HCT116 (cell line): ENCODE measurements around the gene PLEKHA5. TPM values are rescaled to one million over a fixed set of nuclear protein-coding genes. Genes with fewer than 3 reads are reported as not detected.

Experiments used
- ATAC-seq: fragments of 200-7000 bp; cut with Tn5 transposase; 2 replicates; pipeline ENCODE4 v1.9.1; 2020; ENCODE audit warnings: mild to moderate bottlenecking, moderate library complexity
- BruUV-seq: library from RNA; stranded (reverse); fragments of 400-500 nt; replicated peaks from 2 replicates; lab custom pipeline; 2021; lab: Mats Ljungman, UMichigan
- CTCF ChIA-PET: fragments of 300-600 bp; sonication (Branson Sonifier 250); formaldehyde crosslinking; loops from one replicate; lab custom pipeline; 2021; ENCODE audit warnings: antibody characterized with exemption; lab: Charles Lee
- POLR2A ChIA-PET: fragments of 300-600, 350-600 bp; sonication (Branson Sonifier 250); formaldehyde crosslinking; loops from one replicate; lab custom pipeline; 2021; ENCODE audit warnings: antibody characterized with exemption; lab: Charles Lee
- RAD21 ChIA-PET, 2 experiments: fragments of 300-600 bp; sonication (Branson Sonifier 250); formaldehyde crosslinking; loops; one replicate each; lab custom pipeline; 2023; ENCODE audit warnings: low total read pairs in 2 of 2; ENCODE audit not compliant: uncharacterized antibody in 2 of 2, unreplicated experiment in 2 of 2, low non-redundant PET in 1 of 2; lab: Charles Lee
- DNase-seq: peaks from one replicate; pipeline ENCODE4 v3.0.0-alpha.2; 2010; ENCODE audit warnings: low read depth, low spot score
- H2AFZ ChIP-seq: fragments of 200-600 bp; shearing (Covaris generic), sonication (generic); 2 replicates; pipeline ENCODE4 v1.6.1; 2017; ENCODE audit warnings: low read depth, mixed run types, mixed read lengths, antibody characterized with exemption, low read length; ENCODE audit not compliant: poor library complexity, severe bottlenecking
- H3K27ac ChIP-seq: 2 replicates; pipeline ENCODE4 v1.5.1; 2012; ENCODE audit warnings: low read depth, low read length
- H3K27me3 ChIP-seq: fragments of 200-600 bp; sonication (generic); 2 replicates; pipeline ENCODE4 v1.6.1; 2016; ENCODE audit warnings: mixed run types, low read length, mixed read lengths; ENCODE audit not compliant: insufficient read depth
- H3K36me3 ChIP-seq, 2 experiments: fragments of 200-500 bp in 1 of 2; fragments of 200-600 bp in 1 of 2; sonication (Bioruptor generic) in 1 of 2; sonication (generic) in 1 of 2; 2 replicates each; pipeline versions ENCODE4 v1.5.1 to v1.6.1; 2014 to 2016; ENCODE audit warnings: low read length in 2 of 2, inconsistent platforms in 1 of 2, mixed read lengths in 1 of 2, mixed run types in 1 of 2; ENCODE audit not compliant: insufficient read depth in 2 of 2, control insufficient read depth in 1 of 2
- H3K4me1 ChIP-seq, 2 experiments: fragments of 200-600 bp in 1 of 2; sonication (generic) in 1 of 2; 2 replicates each; pipeline versions ENCODE4 v1.5.1 to v1.6.1; 2012 to 2017; ENCODE audit warnings: low read length in 2 of 2, inconsistent platforms in 1 of 2, mild to moderate bottlenecking in 1 of 2, mixed read lengths in 1 of 2, mixed run types in 1 of 2, moderate library complexity in 1 of 2; ENCODE audit not compliant: insufficient read depth in 2 of 2, control insufficient read depth in 1 of 2
- H3K4me2 ChIP-seq: fragments of 200-600 bp; sonication (generic); 2 replicates; pipeline ENCODE4 v1.6.1; 2017; ENCODE audit warnings: mixed run types, low read length, mixed read lengths
- H3K4me3 ChIP-seq, 2 experiments: fragments of 200-600 bp in 1 of 2; sonication (generic) in 1 of 2; replicated peaks in 1 of 2; 2 replicates each; pipeline ENCODE4 v1.5.1; 2011 to 2016; ENCODE audit warnings: low read length in 2 of 2, control low read depth in 1 of 2, low read depth in 1 of 2, mild to moderate bottlenecking in 1 of 2, mixed read lengths in 1 of 2, mixed run types in 1 of 2
- H3K79me2 ChIP-seq: fragments of 200-600 bp; sonication (generic); 2 replicates; pipeline ENCODE4 v1.6.1; 2017; ENCODE audit warnings: mild to moderate bottlenecking, mixed run types, low read length, moderate library complexity, mixed read lengths; ENCODE audit not compliant: insufficient read depth
- H3K9ac ChIP-seq: fragments of 200-600 bp; sonication (generic); 2 replicates; pipeline ENCODE4 v1.6.1; 2016; ENCODE audit warnings: low read length, mixed read lengths
- H3K9me2 ChIP-seq: fragments of 200-600 bp; sonication (generic), shearing (Covaris generic); 2 replicates; pipeline ENCODE4 v1.6.1; 2017; ENCODE audit warnings: mixed run types, mild to moderate bottlenecking, moderate library complexity; ENCODE audit not compliant: insufficient read depth
- H3K9me3 ChIP-seq, 2 experiments: fragments of 200-500 bp in 1 of 2; fragments of 200-600 bp in 1 of 2; sonication (Bioruptor generic) in 1 of 2; sonication (generic) in 1 of 2; 2 replicates each; pipeline ENCODE4 v1.6.1; 2014 to 2017; ENCODE audit warnings: low read length in 2 of 2, mixed read lengths in 2 of 2, inconsistent platforms in 1 of 2, low read depth in 1 of 2, mild to moderate bottlenecking in 1 of 2, mixed run types in 1 of 2, moderate library complexity in 1 of 2; ENCODE audit not compliant: control insufficient read depth in 1 of 2, insufficient read depth in 1 of 2
- H4K20me1 ChIP-seq: fragments of 200-600 bp; sonication (generic), shearing (Covaris generic); 2 replicates; pipeline ENCODE4 v1.6.1; 2017; ENCODE audit warnings: mixed run types, mild to moderate bottlenecking, moderate library complexity; ENCODE audit not compliant: insufficient read depth
- EZH2 ChIP-seq: fragments of 200-600 bp; sonication (generic); IDR thresholded peaks from 2 replicates; pipeline ENCODE4 v1.6.1; 2017; ENCODE audit warnings: antibody characterized with exemption, mixed run types
- JUND ChIP-seq: IDR thresholded peaks from 2 replicates; pipeline ENCODE4 v1.6.1; 2012
- POLR2AphosphoS5 ChIP-seq: IDR thresholded peaks from 2 replicates; pipeline ENCODE4 v1.6.1; 2011; ENCODE audit warnings: mild to moderate bottlenecking, low read depth, low read length, moderate library complexity
- RAD21 ChIP-seq: IDR thresholded peaks from 2 replicates; pipeline ENCODE4 v1.6.1; 2012; ENCODE audit warnings: low read depth, mild to moderate bottlenecking
- SIN3A ChIP-seq: IDR thresholded peaks from 2 replicates; pipeline ENCODE4 v1.6.1; 2012; ENCODE audit warnings: low read depth
- TCF7L2 ChIP-seq: IDR thresholded peaks from 2 replicates; pipeline ENCODE4 v1.7.0; 2011; ENCODE audit warnings: borderline replicate concordance, inconsistent platforms; ENCODE audit not compliant: insufficient read depth, insufficient read length; ENCODE audit errors: extremely low read depth
- ZFX ChIP-seq: fragments of 450-650 bp; IDR thresholded peaks from 2 replicates; pipeline ENCODE4 v1.6.1; 2017
- intact Hi-C: fragments of 100-400 bp; cut with micrococcal nuclease; formaldehyde crosslinking; loops from 2 replicates; pipeline ENCODE4 v1.10.0; 2022
- total RNA-seq: library from RNA; stranded (reverse); gene quantifications from one replicate; pipeline ENCODE4 v1.2.1, GENCODE V29; 2021; ENCODE audit not compliant: unreplicated experiment
- TF ChIP-seq, protein P1 (sequence below): IDR thresholded peaks from 2 replicates; pipeline ENCODE4 v1.6.1; 2012
- TF ChIP-seq, protein P2 (sequence below): IDR thresholded peaks from 2 replicates; pipeline ENCODE4 v1.6.1; 2012

PLEKHA5 gene
- total RNA-seq, 1 experiment from 2014 or later = 18.9 TPM

GRCh38 chr12:19129122-19129485 lies 429 bp upstream of the PLEKHA5 start:
- DNase-seq = peak; percentile 10
- H3K79me2 ChIP-seq = peaks cover 39% of the 10 kb centered on the region
- no peaks in the 10 kb centered on the region for H3K9me2 ChIP-seq
- no peaks in the 10 kb centered on the region for H4K20me1 ChIP-seq
- no peaks in the 10 kb centered on the region for H3K27me3 ChIP-seq
- H3K9ac ChIP-seq = peak overlapping the region; percentile 33; the same call in 1 of the 2 replicates
- no peak for ATAC-seq
- ChIA-PET CTCF (no interaction called here), RAD21 (no interaction called here), POLR2A (no interaction called here)
- intact Hi-C loops = no loop called here
- BruUV-seq = no TSS peak
- peak overlapping the region; percentile 97 for H2AFZ ChIP-seq
- peaks cover 3% of the 10 kb centered on the region in 2 experiments; a peak in 1 of 4 replicates for H3K9me3 ChIP-seq
- peak overlapping the region; percentile 54 for H3K27ac ChIP-seq
- peak overlapping the region; percentile 70 for H3K4me2 ChIP-seq
- H3K36me3 ChIP-seq = no peaks in the 10 kb centered on the region
- peaks cover 2 to 18% of the 10 kb centered on the region in 2 experiments for H3K4me1 ChIP-seq
- TF ChIP-seq SIN3A (0 out of 2 replicates have a peak, but pooled peaks have one; percentile 42), JUND (no peak), TCF7L2 (peak; percentile 77)
- peak overlapping the region; percentile 15 to 39; a peak in 3 of 4 replicates for H3K4me3 ChIP-seq

GRCh38 chr12:19130224-19131024 lies 891 bp downstream of the PLEKHA5 start:
- Histone ChIP-seq H3K79me2 (peaks cover 52% of the 10 kb centered on the region), H3K9me3 (peaks cover 3% of the 10 kb centered on the region in 2 experiments; a peak in 1 of 4 replicates)

More at GRCh38 chr12:19130224-19131024, 891 bp downstream of the PLEKHA5 start:
- RAD21 ChIA-PET = no interaction called here
- no TSS peak for BruUV-seq
- Histone ChIP-seq H3K36me3 (no peaks in the 10 kb centered on the region; a peak in 1 of 4 replicates), H3K27me3 (no peaks in the 10 kb centered on the region), H3K4me2 (peak overlapping the region; percentile 89), H3K9ac (peak overlapping the region; percentile 72), H3K4me3 (peak overlapping the region; percentile 89 to 93), H3K27ac (peak overlapping the region; percentile 93), H3K9me2 (no peaks in the 10 kb centered on the region), H4K20me1 (no peaks in the 10 kb centered on the region), H3K4me1 (peaks cover 2 to 18% of the 10 kb centered on the region in 2 experiments), H2AFZ (no peak overlapping the region)
- ATAC-seq (peak; percentile 45), DNase-seq (no peak)
- POLR2A ChIA-PET = no interaction called here
- CTCF ChIA-PET = no interaction called here
- TF ChIP-seq, protein P1, sequence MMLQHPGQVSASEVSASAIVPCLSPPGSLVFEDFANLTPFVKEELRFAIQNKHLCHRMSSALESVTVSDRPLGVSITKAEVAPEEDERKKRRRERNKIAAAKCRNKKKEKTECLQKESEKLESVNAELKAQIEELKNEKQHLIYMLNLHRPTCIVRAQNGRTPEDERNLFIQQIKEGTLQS = no peak
- no peak; the same call in 1 of the 2 replicates for TF ChIP-seq ZFX
- peak; percentile 16 for TF ChIP-seq TCF7L2
- no peak for TF ChIP-seq RAD21
- TF ChIP-seq POLR2AphosphoS5 = 0 out of 2 replicates have a peak, but pooled peaks have one; percentile 1
- TF ChIP-seq EZH2 = no peak
- TF ChIP-seq, protein P2, sequence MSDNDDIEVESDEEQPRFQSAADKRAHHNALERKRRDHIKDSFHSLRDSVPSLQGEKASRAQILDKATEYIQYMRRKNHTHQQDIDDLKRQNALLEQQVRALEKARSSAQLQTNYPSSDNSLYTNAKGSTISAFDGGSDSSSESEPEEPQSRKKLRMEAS = peak; percentile 19; the same call in 1 of the 2 replicates
- intact Hi-C loops = no loop called here
